Chondrocyte (in vitro differentiated cells): ENCODE measurements around the gene PDZD8. TPM values are rescaled to one million over a fixed set of nuclear protein-coding genes. Genes with fewer than 3 reads are reported as not detected.
"Not testable (repeated sequence)": the region's sequence is repeated elsewhere in the genome, so short reads cannot be mapped to it uniquely, and the experiment has no call there.

Source experiments
- DNase-seq: peaks from one replicate; pipeline ENCODE4 v3.0.0; 2021; ENCODE audit warnings: mixed read lengths, low spot score
- H3K27ac Mint-ChIP-seq: one replicate; pipeline ENCODE4 v1.8.0; 2021; ENCODE audit warnings: mild to moderate bottlenecking, moderate library complexity, mixed read lengths; ENCODE audit not compliant: unreplicated experiment
- H3K27me3 Mint-ChIP-seq: 2 replicates; pipeline ENCODE4 v1.8.0; 2021; ENCODE audit warnings: low read depth, mixed read lengths
- H3K36me3 Mint-ChIP-seq: 2 replicates; pipeline ENCODE4 v1.8.0; 2021; ENCODE audit warnings: low read depth, mixed read lengths
- H3K4me1 Mint-ChIP-seq: 2 replicates; pipeline ENCODE4 v1.8.0; 2021; ENCODE audit warnings: low read depth, mild to moderate bottlenecking, mixed read lengths
- H3K4me3 Mint-ChIP-seq: one replicate; pipeline ENCODE4 v1.8.0; 2021; ENCODE audit warnings: mild to moderate bottlenecking, moderate library complexity, mixed read lengths; ENCODE audit not compliant: unreplicated experiment
- H3K9me3 Mint-ChIP-seq: 2 replicates; pipeline ENCODE4 v1.8.0; 2021; ENCODE audit warnings: low read depth, mixed read lengths
- CTCF ChIP-seq: fragments of 200-600 bp; sonication (generic); IDR thresholded peaks from 2 replicates; pipeline ENCODE4 v1.5.0; 2021; ENCODE audit warnings: antibody characterized with exemption, mild to moderate bottlenecking, moderate library complexity
- total RNA-seq: library from RNA; stranded (reverse); gene quantifications from 3 replicates; pipeline ENCODE4 v1.2.1, GENCODE V29; 2021

The PDZD8 gene
- total RNA-seq, 1 donor from 2014 or later: 36.3 TPM

DNA sequence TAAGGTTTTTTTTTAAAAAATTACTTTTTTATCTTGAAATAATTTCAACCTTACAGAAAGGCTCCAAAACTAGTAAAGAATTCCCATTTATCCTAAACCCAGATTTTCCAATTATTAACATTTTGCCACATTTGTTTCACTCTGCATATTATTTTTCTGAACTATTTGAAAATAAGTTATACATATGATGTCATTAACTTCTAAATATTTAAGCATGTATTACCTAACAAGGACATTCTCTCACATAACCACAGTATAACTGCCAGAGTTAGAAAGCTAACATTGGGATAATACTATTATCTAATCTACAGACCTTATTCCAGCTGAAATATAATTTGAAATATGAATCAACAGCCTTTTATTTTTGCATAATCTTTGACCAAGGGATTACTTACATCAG lies 68.6 kb downstream of the PDZD8 start:
- DNase-seq: no peak
- H3K27me3 Mint-ChIP-seq: no peaks in the 10 kb centered on the region
- TF ChIP-seq CTCF: no peak
- no peaks in the 10 kb centered on the region for H3K9me3 Mint-ChIP-seq
- H3K27ac Mint-ChIP-seq: no peak overlapping the region
- H3K36me3 Mint-ChIP-seq: peaks cover 1% of the 10 kb centered on the region
- H3K4me1 Mint-ChIP-seq: peaks cover 7% of the 10 kb centered on the region
- no peak overlapping the region for H3K4me3 Mint-ChIP-seq

DNA sequence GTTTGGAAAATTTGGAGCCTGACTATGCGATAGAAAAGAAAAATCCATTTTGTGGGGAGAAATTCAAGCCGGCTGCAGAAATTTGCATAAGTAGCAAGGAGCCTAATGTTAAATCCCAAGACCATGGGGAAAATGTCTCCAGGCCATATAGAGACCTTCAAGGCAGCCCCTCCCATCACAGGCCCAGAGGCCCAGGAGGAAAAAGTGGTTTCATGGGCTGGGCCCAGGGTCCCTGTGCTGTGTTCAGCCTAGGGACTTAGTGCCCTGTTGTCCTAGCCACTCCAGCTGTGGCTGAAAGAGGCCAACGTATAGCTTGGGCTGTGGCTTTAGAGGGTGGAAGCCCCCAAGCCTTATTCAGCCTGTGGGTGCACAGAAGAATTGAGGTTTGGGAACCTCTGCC lies 71.8 kb downstream of the PDZD8 start:
- H3K27ac Mint-ChIP-seq, H3K27me3 Mint-ChIP-seq, DNase-seq, H3K4me3 Mint-ChIP-seq, H3K36me3 Mint-ChIP-seq, H3K9me3 Mint-ChIP-seq, H3K4me1 Mint-ChIP-seq: not testable (repeated sequence)

GRCh38 chr10:117300671-117301070 lies 74.6 kb downstream of the PDZD8 start:
- no peaks in the 10 kb centered on the region for H3K27me3 Mint-ChIP-seq

DNA sequence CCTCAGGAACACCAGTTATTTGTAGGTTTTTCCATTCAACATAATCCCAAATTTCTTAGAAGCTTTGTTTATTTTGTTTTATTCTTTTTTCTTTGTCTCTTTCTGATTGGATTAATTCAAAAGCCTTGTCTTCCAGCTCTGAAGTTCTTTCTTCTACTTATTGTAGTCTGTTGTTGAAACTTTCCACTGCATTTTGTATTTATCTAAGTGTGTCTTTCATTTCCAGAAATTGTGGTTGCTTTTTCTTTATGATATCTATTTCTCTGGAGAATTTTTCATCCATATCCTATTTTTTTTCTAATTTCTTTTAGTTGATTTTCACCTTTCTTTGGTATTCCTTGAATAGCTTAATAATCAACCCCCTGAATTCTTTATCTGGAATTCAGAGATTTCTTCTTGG lies 75.8 kb downstream of the PDZD8 start:
- no peak for TF ChIP-seq CTCF
- no peak overlapping the region for H3K27ac Mint-ChIP-seq
- H3K27me3 Mint-ChIP-seq: no peaks in the 10 kb centered on the region
- peaks cover 9% of the 10 kb centered on the region for H3K9me3 Mint-ChIP-seq
- no peak overlapping the region for H3K4me3 Mint-ChIP-seq
- DNase-seq: no peak
- peaks cover 7% of the 10 kb centered on the region for H3K4me1 Mint-ChIP-seq
- H3K36me3 Mint-ChIP-seq: peaks cover 3% of the 10 kb centered on the region

More at GRCh38 chr10:117300671-117301070, 74.6 kb downstream of the PDZD8 start:
- H3K27ac Mint-ChIP-seq: no peak overlapping the region
- no peak overlapping the region for H3K4me3 Mint-ChIP-seq
- peaks cover 7% of the 10 kb centered on the region for H3K4me1 Mint-ChIP-seq
- H3K9me3 Mint-ChIP-seq: peaks cover 9% of the 10 kb centered on the region
- no peak for TF ChIP-seq CTCF
- DNase-seq: no peak
- peaks cover 3% of the 10 kb centered on the region for H3K36me3 Mint-ChIP-seq

- no peak for DNase-seq
- TF ChIP-seq CTCF: no peak
- Mint-ChIP-seq H3K9me3 (peaks cover 9% of the 10 kb centered on the region), H3K27me3 (no peaks in the 10 kb centered on the region), H3K27ac (no peak overlapping the region), H3K4me1 (peaks cover 7% of the 10 kb centered on the region), H3K36me3 (peaks cover 3% of the 10 kb centered on the region), H3K4me3 (no peak overlapping the region)
Measured at GRCh38 chr10:117298219-117298618, 77.0 kb downstream of the PDZD8 start.

- Mint-ChIP-seq H3K4me3 (no peak overlapping the region), H3K4me1 (peaks cover 4% of the 10 kb centered on the region), H3K27ac (no peak overlapping the region), H3K36me3 (peaks cover 2% of the 10 kb centered on the region), H3K27me3 (no peaks in the 10 kb centered on the region), H3K9me3 (peaks cover 8% of the 10 kb centered on the region)
- DNase-seq: no peak
- TF ChIP-seq CTCF: no peak
Measured at GRCh38 chr10:117294735-117295134, 80.5 kb downstream of the PDZD8 start.
